SK-N-MC (cell line): ENCODE data around the gene PDE3B.
"Not testable (repeated sequence)": the region's sequence is repeated elsewhere in the genome, so short reads cannot be mapped to it uniquely, and the experiment has no call there.

Source experiments
- DNase-seq: peaks from one replicate; pipeline ENCODE4 v3.0.0-alpha.2; 2011; ENCODE audit warnings: low read depth, low spot score
- H3K27ac ChIP-seq: fragments of 200-600 bp; sonication (generic); 2 replicates; pipeline ENCODE4 v1.5.1; 2016; ENCODE audit warnings: mixed run types
- H3K36me3 ChIP-seq: fragments of 200-600 bp; sonication (generic); 2 replicates; pipeline ENCODE4 v1.6.1; 2017; ENCODE audit warnings: antibody characterized with exemption, low read length, mixed read lengths; ENCODE audit not compliant: insufficient read depth
- H3K4me3 ChIP-seq: fragments of 200-600 bp; sonication (generic); 2 replicates; pipeline ENCODE4 v1.5.1; 2016
- H3K9ac ChIP-seq: fragments of 200-600 bp; sonication (generic); 2 replicates; pipeline ENCODE4 v1.8.0; 2017; ENCODE audit warnings: mixed run types, mixed read lengths; ENCODE audit not compliant: insufficient read length
- H3K9me3 ChIP-seq: fragments of 200-600 bp; sonication (generic); 2 replicates; pipeline ENCODE4 v1.6.1; 2017; ENCODE audit warnings: low read depth, mild to moderate bottlenecking, antibody characterized with exemption, low read length, moderate library complexity, mixed read lengths
- EZH2 ChIP-seq: fragments of 200-600 bp; sonication (generic); IDR thresholded peaks from one replicate; pipeline ENCODE4 v1.6.1; 2017; ENCODE audit warnings: antibody characterized with exemption
- FOXP2 ChIP-seq: optimal IDR thresholded peaks from 2 replicates; pipeline ENCODE3; 2011; ENCODE audit warnings: mild to moderate bottlenecking, moderate library complexity; ENCODE audit not compliant: insufficient read depth; ENCODE audit errors: extremely low read length, control extremely low read depth
- POLR2AphosphoS5 ChIP-seq: IDR thresholded peaks from 2 replicates; pipeline ENCODE4 v1.6.1; 2012; ENCODE audit warnings: mild to moderate bottlenecking, low read depth, low read length, borderline replicate concordance

PDE3B gene

GRCh38 chr11:14783788-14784187 is 140.2 kb downstream of the PDE3B start:
- Histone ChIP-seq H3K36me3 (no peaks in the 10 kb centered on the region), H3K4me3 (no peak overlapping the region)
- TF ChIP-seq FOXP2 (no peak), POLR2AphosphoS5 (no peak), EZH2 (no peak)

DNA sequence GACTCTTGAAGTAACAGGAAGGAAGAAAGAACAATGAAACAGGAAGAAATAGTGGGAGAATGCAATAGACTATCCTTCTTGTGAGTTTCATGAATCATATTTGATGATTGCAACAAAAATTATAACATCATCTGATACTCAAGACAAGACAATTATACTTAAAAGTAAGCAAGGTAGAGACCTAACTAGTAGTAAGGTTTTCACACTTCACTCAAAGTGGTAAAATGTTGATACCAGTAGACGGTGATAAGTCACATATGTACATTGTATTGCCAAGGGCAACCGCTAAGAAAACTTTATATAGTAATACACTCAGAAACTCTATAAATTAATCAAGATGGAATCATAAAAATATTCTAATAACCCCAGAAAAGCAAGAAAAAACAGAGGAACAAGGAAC is 140.6 kb downstream of the PDE3B start:
- H3K9ac ChIP-seq = no peak overlapping the region
- TF ChIP-seq FOXP2 = no peak
- no peak for TF ChIP-seq POLR2AphosphoS5
- TF ChIP-seq EZH2 = no peak
- H3K9me3 ChIP-seq = no peaks in the 10 kb centered on the region
- H3K27ac ChIP-seq = no peak overlapping the region
- no peaks in the 10 kb centered on the region for H3K36me3 ChIP-seq
- no peak for DNase-seq
- no peak overlapping the region for H3K4me3 ChIP-seq

More at GRCh38 chr11:14783788-14784187, 140.2 kb downstream of the PDE3B start:
- Histone ChIP-seq H3K27ac (no peak overlapping the region), H3K9ac (no peak overlapping the region), H3K9me3 (no peaks in the 10 kb centered on the region)
- no peak for DNase-seq

GRCh38 chr11:14789879-14790484 is 146.4 kb downstream of the PDE3B start:
- H3K36me3 ChIP-seq = no peaks in the 10 kb centered on the region
- no peak for TF ChIP-seq FOXP2
- no peak for TF ChIP-seq POLR2AphosphoS5
- no peak for TF ChIP-seq EZH2
- peak overlapping the region; percentile 78; the same call in 1 of the 2 replicates for H3K27ac ChIP-seq
- H3K4me3 ChIP-seq = no peak overlapping the region
- DNase-seq = no peak
- no peak overlapping the region for H3K9ac ChIP-seq
- no peaks in the 10 kb centered on the region for H3K9me3 ChIP-seq

DNA sequence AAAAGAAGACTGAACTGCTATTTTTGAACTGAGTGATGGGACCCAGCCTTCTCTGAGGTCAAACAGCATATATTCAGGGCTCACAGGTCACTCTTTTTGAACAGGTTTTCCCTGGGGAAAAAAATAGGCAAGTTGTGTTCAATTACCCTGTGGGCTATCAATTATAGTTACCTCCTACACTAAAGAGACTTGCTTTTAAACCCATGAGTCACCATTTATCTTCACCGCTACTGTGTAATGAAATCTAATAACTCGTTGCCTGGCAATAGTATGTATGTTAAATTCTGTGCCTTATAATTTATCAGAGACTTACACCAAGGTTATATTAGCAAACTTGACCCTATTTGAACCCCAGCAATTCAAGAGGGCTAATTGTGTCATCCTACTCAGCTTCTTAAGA is 149.9 kb downstream of the PDE3B start:
- Histone ChIP-seq H3K9ac (no peak overlapping the region), H3K36me3 (no peaks in the 10 kb centered on the region), H3K9me3 (no peaks in the 10 kb centered on the region), H3K27ac (no peak overlapping the region), H3K4me3 (no peak overlapping the region)
- no peak for DNase-seq
- TF ChIP-seq EZH2 = no peak
- no peak for TF ChIP-seq POLR2AphosphoS5
- no peak for TF ChIP-seq FOXP2

- not testable (repeated sequence) for H3K9ac ChIP-seq, DNase-seq, H3K36me3 ChIP-seq, H3K27ac ChIP-seq, H3K9me3 ChIP-seq, H3K4me3 ChIP-seq
Observed at GRCh38 chr11:14796028-14796427, 152.4 kb downstream of the PDE3B start.

GRCh38 chr11:14803846-14804245 is 160.2 kb downstream of the PDE3B start:
- Histone ChIP-seq H3K9me3 (no peaks in the 10 kb centered on the region), H3K4me3 (no peak overlapping the region), H3K36me3 (peaks cover 9% of the 10 kb centered on the region), H3K9ac (no peak overlapping the region), H3K27ac (no peak overlapping the region)
- TF ChIP-seq FOXP2 (no peak), EZH2 (no peak), POLR2AphosphoS5 (no peak)
- no peak for DNase-seq

- 0 out of 2 replicates have a peak overlapping the region, but pooled peaks have one; percentile 8 for H3K27ac ChIP-seq
- no peaks in the 10 kb centered on the region for H3K9me3 ChIP-seq
- no peak overlapping the region for H3K4me3 ChIP-seq
- peaks cover 15% of the 10 kb centered on the region for H3K36me3 ChIP-seq
- TF ChIP-seq EZH2 = no peak
- TF ChIP-seq POLR2AphosphoS5 = no peak
- TF ChIP-seq FOXP2 = no peak
- DNase-seq = no peak
- H3K9ac ChIP-seq = no peak overlapping the region
Observed at GRCh38 chr11:14809466-14809865, 165.9 kb downstream of the PDE3B start.

GRCh38 chr11:14812757-14813156 is 169.2 kb downstream of the PDE3B start:
- no peak for TF ChIP-seq EZH2
- no peak for TF ChIP-seq POLR2AphosphoS5
- TF ChIP-seq FOXP2 = no peak
- Histone ChIP-seq H3K36me3 (peaks cover 10% of the 10 kb centered on the region), H3K27ac (no peak overlapping the region), H3K9ac (no peak overlapping the region), H3K9me3 (no peaks in the 10 kb centered on the region), H3K4me3 (no peak overlapping the region)
- DNase-seq = no peak

DNA sequence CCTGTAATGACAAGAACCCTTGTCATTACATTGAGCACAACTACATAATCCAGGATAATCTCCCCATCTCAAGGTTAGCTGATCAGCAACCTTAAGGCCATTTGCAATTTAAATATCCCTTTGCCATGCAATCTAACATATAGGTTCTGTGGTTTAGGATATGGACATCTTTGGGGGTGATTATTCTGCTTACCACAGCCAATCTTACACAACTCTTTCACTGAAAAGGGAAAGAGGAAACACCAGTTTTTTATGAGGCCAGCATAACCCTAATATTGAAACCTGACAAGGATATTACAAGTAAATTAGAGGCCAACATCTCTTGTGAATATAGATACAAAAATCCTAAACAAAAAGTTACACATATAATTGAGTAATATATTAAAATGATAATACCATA is 169.9 kb downstream of the PDE3B start:
- Histone ChIP-seq H3K9ac (no peak overlapping the region), H3K9me3 (no peaks in the 10 kb centered on the region), H3K4me3 (no peak overlapping the region), H3K36me3 (peaks cover 10% of the 10 kb centered on the region), H3K27ac (no peak overlapping the region)
- no peak for DNase-seq
- TF ChIP-seq EZH2 = no peak
- TF ChIP-seq FOXP2 = no peak
- TF ChIP-seq POLR2AphosphoS5 = no peak
